BE2C (cell line): ENCODE results near the gene CDK5R2.

Experiments used
- DNase-seq: peaks from one replicate; pipeline ENCODE4 v3.0.0-alpha.2; 2020
- H3K27me3 ChIP-seq: fragments of 250-450 bp; sonication (Bioruptor Pico); 2 replicates; pipeline ENCODE4 v1.5.1; 2020; ENCODE audit warnings: mild to moderate bottlenecking
- H3K36me3 ChIP-seq: fragments of 250-450 bp; sonication (Bioruptor Pico); 2 replicates; pipeline ENCODE4 v1.5.1; 2020; ENCODE audit warnings: mild to moderate bottlenecking
- H3K4me1 ChIP-seq: fragments of 250-450 bp; sonication (Bioruptor Pico); 2 replicates; pipeline ENCODE4 v1.5.1; 2020
- H3K4me3 ChIP-seq: 2 replicates; pipeline ENCODE4 v1.5.1; 2011; ENCODE audit warnings: low read depth, low read length
- H3K9me3 ChIP-seq: fragments of 250-450 bp; sonication (Bioruptor Pico); 2 replicates; pipeline ENCODE4 v1.5.1; 2020
- TF ChIP-seq, protein P1 (sequence below): IDR thresholded peaks from 2 replicates; pipeline ENCODE4 v1.5.1; 2012; ENCODE audit warnings: mild to moderate bottlenecking, low read depth, low read length

Gene CDK5R2

DNA sequence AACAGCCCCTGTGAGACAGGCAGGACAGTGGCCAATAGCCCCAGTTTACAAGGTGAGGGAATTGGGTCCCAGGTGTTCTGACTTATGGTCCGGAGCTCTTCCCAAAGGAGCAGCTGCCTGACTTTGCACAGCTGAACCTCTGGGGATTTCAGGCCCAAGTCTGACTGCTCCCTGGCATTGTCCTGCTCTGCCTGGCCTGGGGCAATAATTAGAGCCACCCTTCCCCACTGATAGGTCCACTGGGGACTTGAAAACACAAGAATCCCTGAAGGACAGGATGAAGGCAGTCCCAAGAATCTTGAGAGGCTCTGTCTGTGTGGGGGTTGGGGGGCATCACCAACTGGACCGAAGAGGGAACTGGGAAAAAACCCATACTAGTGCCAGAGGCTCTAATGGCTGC lies 29.2 kb downstream of the CDK5R2 start:
- DNase-seq: peak; percentile 44
- H3K4me1 ChIP-seq: peaks cover 26% of the 10 kb centered on the region
- H3K27me3 ChIP-seq: no peaks in the 10 kb centered on the region

DNA sequence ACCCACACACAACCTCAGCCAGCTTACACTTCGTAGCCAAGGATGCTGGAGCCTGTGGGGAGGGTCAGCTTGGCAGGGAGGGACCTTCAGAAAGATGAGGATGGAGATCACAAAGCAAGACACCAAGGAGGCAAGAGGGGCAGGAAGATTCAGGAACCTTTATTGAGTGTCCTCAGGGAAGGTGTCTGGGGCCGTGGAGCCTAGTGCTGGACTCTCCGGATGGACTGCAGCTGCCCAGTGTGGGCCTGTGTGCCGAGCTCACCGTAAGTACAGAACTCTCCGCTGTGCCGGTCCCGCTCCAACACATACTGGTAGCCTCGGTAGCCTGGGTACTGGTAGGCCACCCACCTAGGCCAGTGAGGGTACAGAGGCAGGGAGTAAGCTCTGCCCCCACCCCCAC lies 30.6 kb downstream of the CDK5R2 start:
- Histone ChIP-seq H3K36me3 (no peaks in the 10 kb centered on the region), H3K9me3 (no peaks in the 10 kb centered on the region), H3K27me3 (no peaks in the 10 kb centered on the region), H3K4me3 (no peak overlapping the region), H3K4me1 (peaks cover 26% of the 10 kb centered on the region)
- TF ChIP-seq, protein P1, sequence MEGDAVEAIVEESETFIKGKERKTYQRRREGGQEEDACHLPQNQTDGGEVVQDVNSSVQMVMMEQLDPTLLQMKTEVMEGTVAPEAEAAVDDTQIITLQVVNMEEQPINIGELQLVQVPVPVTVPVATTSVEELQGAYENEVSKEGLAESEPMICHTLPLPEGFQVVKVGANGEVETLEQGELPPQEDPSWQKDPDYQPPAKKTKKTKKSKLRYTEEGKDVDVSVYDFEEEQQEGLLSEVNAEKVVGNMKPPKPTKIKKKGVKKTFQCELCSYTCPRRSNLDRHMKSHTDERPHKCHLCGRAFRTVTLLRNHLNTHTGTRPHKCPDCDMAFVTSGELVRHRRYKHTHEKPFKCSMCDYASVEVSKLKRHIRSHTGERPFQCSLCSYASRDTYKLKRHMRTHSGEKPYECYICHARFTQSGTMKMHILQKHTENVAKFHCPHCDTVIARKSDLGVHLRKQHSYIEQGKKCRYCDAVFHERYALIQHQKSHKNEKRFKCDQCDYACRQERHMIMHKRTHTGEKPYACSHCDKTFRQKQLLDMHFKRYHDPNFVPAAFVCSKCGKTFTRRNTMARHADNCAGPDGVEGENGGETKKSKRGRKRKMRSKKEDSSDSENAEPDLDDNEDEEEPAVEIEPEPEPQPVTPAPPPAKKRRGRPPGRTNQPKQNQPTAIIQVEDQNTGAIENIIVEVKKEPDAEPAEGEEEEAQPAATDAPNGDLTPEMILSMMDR: no peak
- DNase-seq: no peak

More for the DNA sequence above, 29.2 kb downstream of the CDK5R2 start:
- H3K36me3 ChIP-seq: no peaks in the 10 kb centered on the region
- TF ChIP-seq, protein P1: no peak
- H3K9me3 ChIP-seq: no peaks in the 10 kb centered on the region
- H3K4me3 ChIP-seq: no peak overlapping the region

DNA sequence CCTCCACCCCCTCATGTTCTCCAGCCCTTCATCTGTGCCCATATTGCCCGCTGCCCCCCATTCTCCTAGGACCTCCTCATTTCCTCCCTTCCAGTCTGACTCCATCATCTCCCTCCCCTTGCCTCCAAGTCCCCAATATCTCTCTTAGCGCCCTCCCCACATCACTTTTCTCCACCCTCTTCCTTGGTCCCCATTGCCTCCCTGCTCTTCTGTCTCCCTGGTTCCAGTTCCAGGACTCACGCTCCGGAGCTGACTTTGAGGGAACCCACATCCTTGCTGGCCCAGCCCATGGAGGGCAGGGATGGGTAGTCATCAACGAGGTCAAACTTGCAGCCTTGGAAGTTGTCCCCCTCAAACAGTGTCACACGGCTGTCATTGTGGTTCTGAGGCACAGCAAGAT lies 31.1 kb downstream of the CDK5R2 start:
- Histone ChIP-seq H3K4me3 (no peak overlapping the region), H3K4me1 (peaks cover 31% of the 10 kb centered on the region), H3K9me3 (no peaks in the 10 kb centered on the region), H3K27me3 (no peaks in the 10 kb centered on the region), H3K36me3 (no peaks in the 10 kb centered on the region)
- TF ChIP-seq, protein P1: no peak
- no peak for DNase-seq

DNA sequence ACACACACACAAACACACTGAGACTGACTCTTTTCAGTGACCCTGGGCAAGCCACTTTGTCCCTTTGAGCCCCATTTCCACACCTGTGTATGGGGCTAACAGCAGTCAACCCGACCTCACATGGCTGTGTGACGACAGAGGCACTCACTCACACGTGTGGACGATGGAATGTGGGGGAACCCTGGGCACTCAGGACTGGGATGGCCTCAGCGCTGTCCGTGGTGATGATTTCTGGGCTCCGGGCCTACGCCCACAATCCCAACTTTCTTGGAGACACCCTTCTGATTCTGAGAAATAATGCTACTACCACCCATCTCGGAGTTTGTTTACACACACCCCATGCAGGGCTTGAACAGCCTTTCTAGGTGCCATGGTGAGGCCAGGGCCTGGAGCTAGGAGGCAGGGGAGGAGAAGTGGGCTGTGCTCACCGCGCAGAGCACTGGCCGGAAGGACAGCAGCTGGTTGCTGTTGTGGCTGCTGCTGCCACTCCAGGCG lies 32.3 kb downstream of the CDK5R2 start:
- Histone ChIP-seq H3K36me3 (no peaks in the 10 kb centered on the region), H3K9me3 (no peaks in the 10 kb centered on the region), H3K27me3 (no peaks in the 10 kb centered on the region), H3K4me3 (no peak overlapping the region), H3K4me1 (peaks cover 28% of the 10 kb centered on the region)
- peak; percentile 50 for DNase-seq
- TF ChIP-seq, protein P1: no peak

DNA sequence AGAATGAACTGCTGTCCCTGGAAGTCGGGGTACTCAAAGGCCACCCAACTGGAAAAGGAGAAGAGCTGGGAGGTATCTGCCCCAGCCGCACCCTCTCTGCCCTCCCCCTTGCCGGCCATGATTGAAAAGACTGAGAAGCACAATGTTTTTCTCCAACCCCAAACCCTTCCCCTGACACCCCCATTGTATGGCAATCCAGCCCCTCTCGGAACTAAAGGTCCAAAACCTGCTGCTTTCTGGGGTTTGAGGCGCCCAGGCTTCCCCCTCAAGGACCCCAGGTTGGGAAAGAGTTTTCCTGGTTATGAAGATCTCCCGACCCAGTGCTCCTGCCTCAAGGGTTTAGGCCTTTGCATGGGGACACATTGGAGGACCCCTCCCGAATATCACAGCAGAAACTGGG lies 32.7 kb downstream of the CDK5R2 start:
- H3K4me1 ChIP-seq: peaks cover 31% of the 10 kb centered on the region
- H3K4me3 ChIP-seq: no peak overlapping the region
- TF ChIP-seq, protein P1: no peak
- no peak for DNase-seq
- H3K9me3 ChIP-seq: no peaks in the 10 kb centered on the region
- H3K36me3 ChIP-seq: no peaks in the 10 kb centered on the region
- H3K27me3 ChIP-seq: no peaks in the 10 kb centered on the region

DNA sequence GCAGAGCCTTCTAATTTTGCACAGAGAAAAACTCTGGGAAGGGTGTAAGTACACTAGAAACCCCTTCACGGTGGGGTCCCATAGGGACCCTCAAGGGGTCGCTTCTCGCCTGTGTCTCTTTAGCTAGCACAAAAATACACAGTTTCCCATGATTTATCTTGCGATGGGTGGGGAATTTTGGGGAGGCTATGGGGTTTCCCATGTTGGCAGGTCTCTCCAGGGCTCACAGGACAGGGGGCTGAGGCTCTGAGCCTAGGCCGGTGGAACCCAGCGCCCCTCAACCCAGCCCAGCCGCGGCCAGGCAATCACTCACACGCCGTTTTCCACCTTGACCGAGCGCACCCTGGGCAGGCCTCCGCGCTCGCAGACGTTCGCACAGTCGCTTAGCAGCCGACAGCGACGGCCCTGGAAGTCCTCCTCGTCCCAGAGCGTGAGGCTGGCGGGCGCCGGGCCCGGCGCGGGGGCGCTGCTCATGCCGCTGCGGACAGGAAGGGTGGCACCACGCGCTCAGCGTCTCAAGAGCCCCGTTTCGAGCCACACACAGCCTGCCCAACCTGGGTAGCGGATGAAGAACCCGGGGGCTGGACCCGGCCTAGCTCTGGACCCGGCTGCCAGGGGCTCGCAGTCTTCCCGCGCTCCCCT lies 33.4 kb downstream of the CDK5R2 start:
- H3K4me1 ChIP-seq: peaks cover 35% of the 10 kb centered on the region
- no peak for DNase-seq
- H3K4me3 ChIP-seq: no peak overlapping the region
- no peaks in the 10 kb centered on the region for H3K27me3 ChIP-seq
- TF ChIP-seq, protein P1: no peak
- no peaks in the 10 kb centered on the region for H3K9me3 ChIP-seq
- no peaks in the 10 kb centered on the region for H3K36me3 ChIP-seq
